Astrocyte (in vitro differentiated cells and primary cell): ENCODE measurements around the gene PGP. TPM values are rescaled to one million over a fixed set of nuclear protein-coding genes. Genes with fewer than 3 reads are reported as not detected.

ENCODE experiments used
- DNase-seq: peaks from one replicate; pipeline ENCODE4 v3.0.0-alpha.2; 2010; ENCODE audit warnings: low read depth
- FAIRE-seq: peaks from 2 replicates; lab custom pipeline; 2011; peaks lifted over from hg19 to GRCh38; lab: Jason Lieb, UNC
- H2AFZ ChIP-seq: 2 replicates; pipeline ENCODE4 v1.6.0; 2012; ENCODE audit warnings: low read depth, low read length, inconsistent platforms
- H3K27ac ChIP-seq: 2 replicates; pipeline ENCODE4 v1.5.1; 2011; ENCODE audit warnings: low read depth, low read length, inconsistent platforms
- H3K27me3 ChIP-seq: 2 replicates; pipeline ENCODE4 v1.6.0; 2011; ENCODE audit warnings: low read length, inconsistent platforms; ENCODE audit not compliant: insufficient read depth
- H3K36me3 ChIP-seq: 2 replicates; pipeline ENCODE4 v1.5.1; 2011; ENCODE audit warnings: low read length, inconsistent platforms; ENCODE audit not compliant: insufficient read depth
- H3K4me1 ChIP-seq: 2 replicates; pipeline ENCODE4 v1.5.1; 2011; ENCODE audit warnings: low read length, inconsistent platforms; ENCODE audit not compliant: insufficient read depth
- H3K4me2 ChIP-seq: 2 replicates; pipeline ENCODE4 v1.6.0; 2012; ENCODE audit warnings: low read length, inconsistent platforms
- H3K4me3 ChIP-seq: 2 replicates; pipeline ENCODE4 v1.5.1; 2011; ENCODE audit warnings: low read depth, mild to moderate bottlenecking, low read length, inconsistent platforms; ENCODE audit not compliant: insufficient read depth
- H3K79me2 ChIP-seq: 2 replicates; pipeline ENCODE4 v1.6.0; 2012; ENCODE audit warnings: mild to moderate bottlenecking, low read length, inconsistent platforms; ENCODE audit not compliant: insufficient read depth
- H3K9ac ChIP-seq: 2 replicates; pipeline ENCODE4 v1.6.0; 2012; ENCODE audit warnings: mild to moderate bottlenecking, low read length, inconsistent platforms
- H3K9me3 ChIP-seq: 2 replicates; pipeline ENCODE4 v1.5.1; 2012; ENCODE audit warnings: low read depth, mild to moderate bottlenecking, low read length, inconsistent platforms; ENCODE audit not compliant: insufficient read depth
- H4K20me1 ChIP-seq: 2 replicates; pipeline ENCODE4 v1.6.0; 2012; ENCODE audit warnings: low read length, inconsistent platforms; ENCODE audit not compliant: insufficient read depth
- H3K27ac Mint-ChIP-seq: one replicate; pipeline ENCODE4 v1.8.0; 2021; ENCODE audit warnings: mild to moderate bottlenecking, mixed read lengths; ENCODE audit not compliant: unreplicated experiment
- H3K27me3 Mint-ChIP-seq: one replicate; pipeline ENCODE4 v1.8.0; 2021; ENCODE audit warnings: low read depth, mixed read lengths; ENCODE audit not compliant: unreplicated experiment
- H3K36me3 Mint-ChIP-seq: one replicate; pipeline ENCODE4 v1.8.0; 2021; ENCODE audit warnings: low read depth, mixed read lengths; ENCODE audit not compliant: unreplicated experiment
- H3K4me1 Mint-ChIP-seq: one replicate; pipeline ENCODE4 v1.8.0; 2021; ENCODE audit warnings: low read depth, mixed read lengths; ENCODE audit not compliant: unreplicated experiment
- H3K4me3 Mint-ChIP-seq: one replicate; pipeline ENCODE4 v1.8.0; 2021; ENCODE audit warnings: mild to moderate bottlenecking, moderate library complexity, mixed read lengths; ENCODE audit not compliant: unreplicated experiment
- H3K9me3 Mint-ChIP-seq: one replicate; pipeline ENCODE4 v1.8.0; 2021; ENCODE audit warnings: mild to moderate bottlenecking, mixed read lengths; ENCODE audit not compliant: unreplicated experiment
- CTCF ChIP-seq: IDR thresholded peaks from 2 replicates; pipeline ENCODE4 v1.5.1; 2011; ENCODE audit warnings: low read depth, mild to moderate bottlenecking, inconsistent platforms, low read length, moderate library complexity; ENCODE audit not compliant: insufficient read depth
- EZH2 ChIP-seq: IDR thresholded peaks from 2 replicates; pipeline ENCODE4 v1.6.1; 2012; ENCODE audit warnings: mild to moderate bottlenecking, low read length, inconsistent platforms; ENCODE audit not compliant: insufficient read depth
- total RNA-seq: library from RNA; stranded (reverse); gene quantifications from 2 replicates; pipeline ENCODE4 v1.2.1, GENCODE V29; 2021

The PGP gene
- total RNA-seq, 1 donor from 2014 or later = 21.1 TPM

DNA sequence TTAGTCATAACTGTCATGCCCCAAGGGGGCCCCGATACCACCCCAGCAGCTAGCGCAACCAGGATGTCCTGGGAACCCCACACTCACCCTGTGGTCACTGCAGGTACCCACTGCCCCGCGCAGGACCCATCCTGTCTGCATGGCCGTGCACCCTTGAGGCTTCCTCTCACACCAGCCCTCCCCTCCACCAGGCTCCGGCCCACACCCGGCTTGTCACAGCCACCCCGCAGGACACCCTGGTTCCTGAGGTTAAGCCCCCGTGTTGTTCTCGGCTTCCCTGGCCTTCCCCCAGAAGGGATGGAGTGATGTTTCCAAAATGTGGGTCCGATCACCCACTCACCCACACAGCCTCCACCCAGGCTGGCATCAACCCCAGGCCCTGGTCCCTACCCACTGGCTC lies 29.1 kb upstream of the PGP start:
- Mint-ChIP-seq H3K9me3 (no peaks in the 10 kb centered on the region), H3K4me3 (no peak overlapping the region), H3K36me3 (peaks cover 12% of the 10 kb centered on the region), H3K27ac (no peak overlapping the region), H3K27me3 (no peaks in the 10 kb centered on the region), H3K4me1 (no peaks in the 10 kb centered on the region)
- Histone ChIP-seq H3K4me1 (no peaks in the 10 kb centered on the region), H3K4me3 (no peak overlapping the region), H3K9me3 (no peaks in the 10 kb centered on the region), H3K4me2 (no peak overlapping the region), H4K20me1 (peaks cover 26% of the 10 kb centered on the region), H3K27ac (no peak overlapping the region), H2AFZ (no peak overlapping the region), H3K79me2 (no peaks in the 10 kb centered on the region), H3K27me3 (no peaks in the 10 kb centered on the region), H3K9ac (no peak overlapping the region), H3K36me3 (peaks cover 10% of the 10 kb centered on the region)
- no peak for DNase-seq
- TF ChIP-seq EZH2 (no peak), CTCF (no peak)
- no peak for FAIRE-seq

DNA sequence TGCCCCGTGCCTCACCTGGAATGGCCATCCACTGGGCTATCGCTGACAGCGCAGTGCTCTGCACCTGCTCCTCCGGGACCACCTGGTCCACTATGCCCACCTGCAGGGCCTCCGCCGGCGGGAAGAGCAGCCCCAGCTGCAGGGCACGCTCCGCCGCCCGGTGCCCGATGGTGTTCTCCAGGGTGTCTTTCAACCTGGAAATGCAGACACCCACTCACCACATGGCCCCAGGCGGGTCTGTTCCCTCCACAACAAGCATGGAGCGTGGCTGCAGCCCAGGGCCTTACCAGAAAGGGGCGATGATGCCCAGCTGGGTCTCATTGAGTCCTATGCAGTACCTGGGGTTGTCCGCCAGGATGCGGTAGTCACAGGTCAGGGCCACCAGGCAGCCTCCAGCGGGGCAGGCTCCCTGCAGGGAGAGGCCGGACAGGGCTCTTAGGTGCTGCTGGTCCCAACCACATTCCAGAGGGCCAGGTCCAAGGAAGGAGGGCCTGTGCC lies 28.4 kb upstream of the PGP start:
- no peak overlapping the region for H3K4me3 Mint-ChIP-seq
- no peak for FAIRE-seq

More for the DNA sequence above, 28.4 kb upstream of the PGP start:
- H3K36me3 ChIP-seq = peaks cover 8% of the 10 kb centered on the region
- no peaks in the 10 kb centered on the region for H3K9me3 Mint-ChIP-seq
- H3K4me1 ChIP-seq = no peaks in the 10 kb centered on the region
- no peaks in the 10 kb centered on the region for H3K4me1 Mint-ChIP-seq
- no peak overlapping the region for H3K27ac ChIP-seq
- TF ChIP-seq EZH2 = no peak
- TF ChIP-seq CTCF = no peak
- H3K79me2 ChIP-seq = no peaks in the 10 kb centered on the region
- H4K20me1 ChIP-seq = peaks cover 23% of the 10 kb centered on the region
- H2AFZ ChIP-seq = no peak overlapping the region
- H3K36me3 Mint-ChIP-seq = peaks cover 12% of the 10 kb centered on the region
- no peaks in the 10 kb centered on the region for H3K9me3 ChIP-seq
- H3K27me3 ChIP-seq = no peaks in the 10 kb centered on the region
- H3K4me3 ChIP-seq = no peak overlapping the region
- H3K27ac Mint-ChIP-seq = no peak overlapping the region
- H3K4me2 ChIP-seq = no peak overlapping the region
- no peak for DNase-seq
- no peak overlapping the region for H3K9ac ChIP-seq
- H3K27me3 Mint-ChIP-seq = no peaks in the 10 kb centered on the region
